SJSA1 (cell line): ENCODE results near the gene PIAS4. TPM values are rescaled to one million over a fixed set of nuclear protein-coding genes. Genes with fewer than 3 reads are reported as not detected.
A peak's percentile ranks its signal among the peaks of the same experiment; 100 is the strongest.

ENCODE experiments used
- DNase-seq, 2 experiments: peaks; one replicate each; pipeline ENCODE4 v3.0.0-alpha.2; 2015 to 2020; ENCODE audit warnings: low spot score in 2 of 2, low read depth in 1 of 2
- H3K27ac ChIP-seq: fragments of 250-450 bp; sonication (Bioruptor Pico); 2 replicates; pipeline ENCODE4 v1.5.1; 2020; ENCODE audit warnings: mild to moderate bottlenecking, moderate library complexity
- H3K27me3 ChIP-seq: fragments of 250-450 bp; sonication (Bioruptor Pico); replicated peaks from 2 replicates; pipeline ENCODE4 v1.5.1; 2020; ENCODE audit warnings: mild to moderate bottlenecking, moderate library complexity
- H3K36me3 ChIP-seq: fragments of 250-450 bp; sonication (Bioruptor Pico); 2 replicates; pipeline ENCODE4 v1.5.1; 2020; ENCODE audit warnings: mild to moderate bottlenecking
- H3K4me1 ChIP-seq: fragments of 250-450 bp; sonication (Bioruptor Pico); replicated peaks from 2 replicates; pipeline ENCODE4 v1.6.1; 2021; ENCODE audit warnings: mild to moderate bottlenecking
- H3K4me3 ChIP-seq: fragments of 250-450 bp; sonication (Bioruptor Pico); 2 replicates; pipeline ENCODE4 v1.5.1; 2020; ENCODE audit warnings: mild to moderate bottlenecking
- H3K9me3 ChIP-seq: fragments of 250-450 bp; sonication (Bioruptor Pico); replicated peaks from 2 replicates; pipeline ENCODE4 v1.5.1; 2020; ENCODE audit warnings: mild to moderate bottlenecking
- total RNA-seq: library from RNA; depleted of rRNA; stranded (reverse); fragments of >200 nt; shearing (Covaris generic); gene quantifications from 2 replicates; pipeline ENCODE4 v1.2.3, GENCODE V29; 2014

The PIAS4 gene
- total RNA-seq, 1 experiment from 2014 or later = 17.3 TPM

DNA sequence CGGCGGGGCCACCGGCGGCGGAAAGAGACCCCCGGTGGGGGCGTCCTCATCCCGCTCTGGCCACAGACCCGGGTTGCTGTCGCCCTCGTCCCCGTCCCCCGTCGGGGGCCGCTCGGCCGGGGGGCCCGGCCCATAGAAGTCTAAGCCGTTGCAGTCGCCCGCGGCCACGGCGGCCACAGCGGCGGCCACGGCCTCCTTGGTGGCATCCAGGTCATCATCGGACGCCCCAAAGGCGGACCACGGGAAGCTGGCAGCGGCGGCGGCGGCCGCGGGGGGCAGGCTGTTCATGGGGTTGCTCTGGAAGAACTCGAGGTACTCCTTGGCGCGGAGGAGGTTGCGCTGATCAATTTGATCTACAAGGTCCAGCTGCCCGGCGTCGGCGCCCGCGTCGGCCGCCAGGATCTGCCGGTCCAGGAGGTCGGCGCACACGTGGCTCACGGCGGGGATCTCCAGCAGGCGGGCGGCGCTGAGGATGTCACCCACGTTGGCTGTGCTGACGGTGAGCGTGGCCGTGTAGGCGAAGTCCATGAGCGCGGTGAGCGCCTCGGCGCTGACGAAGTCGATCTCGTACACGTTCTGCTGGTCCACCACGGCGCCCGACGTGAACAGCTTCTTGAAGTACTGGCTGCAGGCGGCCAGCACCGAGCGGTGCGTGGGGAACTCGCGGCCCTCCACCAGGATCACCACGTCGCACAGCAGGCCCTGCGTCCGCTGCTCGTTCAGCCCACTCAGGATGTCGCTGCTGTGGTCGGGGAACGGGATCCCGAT is 47.1 kb downstream of the PIAS4 start:
- H3K36me3 ChIP-seq = peaks cover 74% of the 10 kb centered on the region
- no peak for DNase-seq
- no peaks in the 10 kb centered on the region for H3K9me3 ChIP-seq
- H3K27me3 ChIP-seq = no peaks in the 10 kb centered on the region
- H3K4me3 ChIP-seq = no peak overlapping the region
- H3K27ac ChIP-seq = no peak overlapping the region
- peaks cover 30% of the 10 kb centered on the region for H3K4me1 ChIP-seq

GRCh38 chr19:4055209-4055552 is 47.6 kb downstream of the PIAS4 start:
- Histone ChIP-seq H3K4me1 (peaks cover 32% of the 10 kb centered on the region), H3K27ac (no peak overlapping the region), H3K9me3 (no peaks in the 10 kb centered on the region), H3K27me3 (no peaks in the 10 kb centered on the region), H3K4me3 (no peak overlapping the region), H3K36me3 (peaks cover 74% of the 10 kb centered on the region)
- DNase-seq = no peak

DNA sequence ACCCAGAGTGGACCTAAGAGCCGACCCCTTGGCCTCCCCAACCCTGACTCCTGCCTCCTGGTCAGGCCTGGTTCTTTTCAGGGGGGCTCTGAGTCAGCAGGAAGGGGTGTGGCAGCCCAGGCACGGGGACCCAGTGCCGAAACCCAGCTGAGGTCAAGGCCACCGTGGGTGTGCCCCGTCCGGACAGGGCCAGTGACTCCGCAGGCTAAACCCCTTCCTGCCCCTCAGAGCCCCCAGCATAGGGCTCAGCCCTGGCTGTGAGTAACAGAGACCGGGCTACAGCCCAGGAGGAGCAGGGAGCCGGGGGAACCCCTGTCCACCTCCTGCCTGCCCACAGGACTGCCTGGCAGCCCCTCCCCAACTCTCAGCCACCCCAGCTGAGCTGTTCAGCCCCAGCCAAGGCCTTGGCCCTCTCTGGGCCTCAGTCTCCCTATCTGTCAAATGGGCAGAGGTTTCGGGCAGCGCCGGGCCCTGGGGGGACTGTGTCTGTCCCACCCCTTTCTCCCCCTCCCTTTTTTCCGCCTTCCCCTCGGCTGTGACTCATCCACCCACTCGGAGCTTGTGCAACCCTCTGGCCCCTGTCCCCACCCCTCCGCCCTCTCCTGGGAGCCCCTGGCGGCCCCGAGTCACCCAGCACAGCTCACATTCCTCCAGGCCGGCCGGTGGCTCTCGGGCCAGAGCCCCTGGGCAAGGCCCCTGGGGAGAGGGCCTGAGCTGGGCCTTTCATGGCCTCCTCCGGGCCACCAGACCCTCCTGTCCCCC is 50.6 kb downstream of the PIAS4 start:
- peaks cover 22% of the 10 kb centered on the region for H3K4me1 ChIP-seq

GRCh38 chr19:4058693-4059452 is 51.3 kb downstream of the PIAS4 start:
- peaks cover 28% of the 10 kb centered on the region for H3K4me1 ChIP-seq
- H3K27me3 ChIP-seq = no peaks in the 10 kb centered on the region
- no peaks in the 10 kb centered on the region for H3K9me3 ChIP-seq
- peak overlapping the region; percentile 32; the same call in 1 of the 2 replicates for H3K27ac ChIP-seq
- H3K36me3 ChIP-seq = peaks cover 73% of the 10 kb centered on the region
- peak in 1 of 2 experiments; percentile 45 for DNase-seq
- no peak overlapping the region for H3K4me3 ChIP-seq

More for the DNA sequence above, 50.6 kb downstream of the PIAS4 start:
- no peak overlapping the region for H3K4me3 ChIP-seq
- peak overlapping the region; percentile 32 for H3K27ac ChIP-seq
- peak; percentile 56 to 90 for DNase-seq
- H3K27me3 ChIP-seq = no peaks in the 10 kb centered on the region
- peaks cover 73% of the 10 kb centered on the region for H3K36me3 ChIP-seq
- no peaks in the 10 kb centered on the region for H3K9me3 ChIP-seq

GRCh38 chr19:4059453-4059871 is 51.9 kb downstream of the PIAS4 start:
- Histone ChIP-seq H3K27me3 (no peaks in the 10 kb centered on the region), H3K4me1 (peaks cover 34% of the 10 kb centered on the region), H3K9me3 (no peaks in the 10 kb centered on the region), H3K27ac (no peak overlapping the region), H3K36me3 (peaks cover 73% of the 10 kb centered on the region), H3K4me3 (no peak overlapping the region)
- no peak for DNase-seq

GRCh38 chr19:4059891-4060620 is 52.5 kb downstream of the PIAS4 start:
- H3K9me3 ChIP-seq = no peaks in the 10 kb centered on the region
- DNase-seq = peak in 1 of 2 experiments; percentile 44
- no peak overlapping the region for H3K4me3 ChIP-seq
- no peak overlapping the region for H3K27ac ChIP-seq
- no peaks in the 10 kb centered on the region for H3K27me3 ChIP-seq
- peaks cover 39% of the 10 kb centered on the region for H3K4me1 ChIP-seq
- peaks cover 73% of the 10 kb centered on the region for H3K36me3 ChIP-seq

DNA sequence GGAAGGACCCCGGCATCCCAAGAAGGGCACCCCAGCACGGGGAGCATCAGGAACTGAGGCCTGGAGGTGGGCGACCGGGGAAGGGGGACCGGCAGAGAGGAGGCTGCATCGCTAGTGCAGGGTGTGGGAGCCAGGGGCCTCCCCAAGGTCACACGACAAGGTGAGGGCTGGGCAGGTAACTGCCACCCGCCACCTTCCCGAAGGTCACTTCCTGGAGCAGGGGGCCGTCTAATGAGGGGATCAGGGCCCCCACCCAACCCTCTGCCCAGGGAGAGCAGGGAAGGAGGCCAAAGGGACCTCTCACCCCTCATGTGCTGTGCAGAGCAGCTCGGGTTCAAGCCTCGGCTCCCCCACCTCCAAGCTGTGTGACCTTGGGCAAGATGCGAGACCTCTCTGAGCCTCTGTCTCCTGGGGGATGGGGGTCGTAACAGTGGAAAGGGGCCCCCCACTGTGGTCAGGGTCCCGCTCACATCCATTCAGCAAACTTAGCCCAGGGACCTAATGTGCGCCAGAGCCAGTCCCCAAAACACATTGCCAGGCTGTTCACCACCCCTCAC is 53.2 kb downstream of the PIAS4 start:
- no peak for DNase-seq
- no peaks in the 10 kb centered on the region for H3K27me3 ChIP-seq
- no peak overlapping the region for H3K4me3 ChIP-seq
- H3K9me3 ChIP-seq = no peaks in the 10 kb centered on the region
- peaks cover 39% of the 10 kb centered on the region for H3K4me1 ChIP-seq
- no peak overlapping the region for H3K27ac ChIP-seq
- H3K36me3 ChIP-seq = peaks cover 70% of the 10 kb centered on the region

GRCh38 chr19:4061178-4061682 is 53.7 kb downstream of the PIAS4 start:
- Histone ChIP-seq H3K9me3 (no peaks in the 10 kb centered on the region), H3K27ac (no peak overlapping the region), H3K36me3 (peaks cover 65% of the 10 kb centered on the region), H3K27me3 (no peaks in the 10 kb centered on the region), H3K4me3 (no peak overlapping the region), H3K4me1 (peaks cover 39% of the 10 kb centered on the region)
- peak in 1 of 2 experiments; percentile 44 for DNase-seq

GRCh38 chr19:4061683-4062418 is 54.3 kb downstream of the PIAS4 start:
- Histone ChIP-seq H3K9me3 (no peaks in the 10 kb centered on the region), H3K4me1 (peaks cover 39% of the 10 kb centered on the region), H3K36me3 (peaks cover 65% of the 10 kb centered on the region), H3K27ac (no peak overlapping the region), H3K27me3 (no peaks in the 10 kb centered on the region), H3K4me3 (no peak overlapping the region)
- peak in 1 of 2 experiments; percentile 46 for DNase-seq

- Histone ChIP-seq H3K4me3 (no peak overlapping the region), H3K4me1 (peaks cover 39% of the 10 kb centered on the region), H3K27ac (no peak overlapping the region), H3K36me3 (peaks cover 61% of the 10 kb centered on the region), H3K27me3 (no peaks in the 10 kb centered on the region), H3K9me3 (no peaks in the 10 kb centered on the region)
- DNase-seq = no peak
These were observed 55.2 kb downstream of the PIAS4 start for GRCh38 chr19:4062419-4063368.

- Histone ChIP-seq H3K36me3 (peaks cover 61% of the 10 kb centered on the region), H3K4me1 (peaks cover 31% of the 10 kb centered on the region), H3K27me3 (0 out of 2 replicates have a peak, but pooled peaks cover 4% of the 10 kb centered on the region), H3K9me3 (no peaks in the 10 kb centered on the region), H3K4me3 (peak overlapping the region; percentile 89), H3K27ac (no peak overlapping the region)
- DNase-seq = no peak
These were observed 56.0 kb downstream of the PIAS4 start for GRCh38 chr19:4063369-4064148.
